ENCODE data around the gene DAD1. TPM values are rescaled to one million over a fixed set of nuclear protein-coding genes. Genes with fewer than 3 reads are reported as not detected.

The DAD1 gene
- total and polyA plus RNA-seq, 7 donors: 77.8 to 277 (median 118) TPM

DNA sequence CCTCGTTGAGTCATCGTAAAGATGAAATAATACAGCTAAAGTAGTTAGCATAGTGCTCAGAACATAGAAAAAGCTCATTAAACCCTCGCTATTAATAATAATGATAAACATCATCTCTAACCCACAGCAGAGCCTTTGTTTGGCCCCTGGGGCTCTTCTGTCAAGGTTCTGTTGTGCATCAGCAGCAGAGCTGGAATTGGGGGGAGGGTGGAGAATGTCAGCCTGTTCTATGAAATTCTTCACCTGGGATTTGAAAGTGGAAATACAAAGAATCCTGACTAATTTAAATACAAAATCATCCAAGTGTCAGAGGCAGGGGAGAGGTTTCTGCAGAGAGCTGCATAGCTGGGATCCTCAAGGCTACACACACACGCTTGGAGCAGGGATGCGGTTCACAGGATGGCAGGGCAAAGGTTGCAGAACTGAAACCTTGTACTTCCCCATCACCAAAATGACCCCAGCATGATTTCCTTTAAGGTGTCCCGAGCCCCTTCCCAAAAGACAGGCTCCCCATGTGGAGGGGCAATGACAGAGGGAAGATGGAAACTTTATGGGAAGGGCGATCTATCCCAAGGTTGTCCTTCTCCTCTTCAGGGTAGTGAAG, 71.8 kb downstream of the DAD1 start:
- WGBS, 3 donors: 88 to 97% (median 94%) methylated on average over 7 of the region's 7 CpGs
- DNase-seq (no peak), ATAC-seq (no peak)
- Histone ChIP-seq H3K4me3 (no peak overlapping the region), H3K4me1 (peaks cover 13% of the 10 kb centered on the region), H3K27me3 (ENCODE audit: insufficient read depth in 3 of 3, low read length in 2 of 3) (peaks cover 0 to 4% (median 0%) of the 10 kb centered on the region in 3 donors), H3K36me3 (ENCODE audit: insufficient read depth in 1 of 2, low read depth in 1 of 2) (no peaks in the 10 kb centered on the region), H3K27ac (no peak overlapping the region), H3K9me3 (no peaks in the 10 kb centered on the region)
- intact Hi-C loops (cut with DNase I): no loop called here
- TF ChIP-seq, protein P1, sequence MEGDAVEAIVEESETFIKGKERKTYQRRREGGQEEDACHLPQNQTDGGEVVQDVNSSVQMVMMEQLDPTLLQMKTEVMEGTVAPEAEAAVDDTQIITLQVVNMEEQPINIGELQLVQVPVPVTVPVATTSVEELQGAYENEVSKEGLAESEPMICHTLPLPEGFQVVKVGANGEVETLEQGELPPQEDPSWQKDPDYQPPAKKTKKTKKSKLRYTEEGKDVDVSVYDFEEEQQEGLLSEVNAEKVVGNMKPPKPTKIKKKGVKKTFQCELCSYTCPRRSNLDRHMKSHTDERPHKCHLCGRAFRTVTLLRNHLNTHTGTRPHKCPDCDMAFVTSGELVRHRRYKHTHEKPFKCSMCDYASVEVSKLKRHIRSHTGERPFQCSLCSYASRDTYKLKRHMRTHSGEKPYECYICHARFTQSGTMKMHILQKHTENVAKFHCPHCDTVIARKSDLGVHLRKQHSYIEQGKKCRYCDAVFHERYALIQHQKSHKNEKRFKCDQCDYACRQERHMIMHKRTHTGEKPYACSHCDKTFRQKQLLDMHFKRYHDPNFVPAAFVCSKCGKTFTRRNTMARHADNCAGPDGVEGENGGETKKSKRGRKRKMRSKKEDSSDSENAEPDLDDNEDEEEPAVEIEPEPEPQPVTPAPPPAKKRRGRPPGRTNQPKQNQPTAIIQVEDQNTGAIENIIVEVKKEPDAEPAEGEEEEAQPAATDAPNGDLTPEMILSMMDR (IDR thresholded peaks at IDR 0.05): no peak

DNA sequence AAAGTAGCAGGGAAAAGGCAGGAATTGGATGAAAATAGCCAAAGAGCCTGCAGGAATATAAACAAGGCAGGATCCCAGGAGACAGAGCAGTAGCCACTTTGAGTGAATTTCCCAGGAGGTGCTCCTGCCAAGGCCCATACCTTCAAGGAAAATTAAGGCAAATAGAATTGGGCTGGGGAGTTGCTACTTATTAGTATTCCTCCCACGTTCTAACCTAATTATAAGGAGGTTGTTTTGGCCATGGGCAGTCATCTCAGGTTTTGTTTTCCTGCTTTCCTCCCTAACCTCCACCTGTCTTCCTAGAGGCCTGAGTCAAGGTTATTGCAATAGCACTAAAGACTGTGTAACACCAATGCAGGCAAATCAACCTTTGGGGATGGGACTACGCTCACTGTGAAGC, 73.1 kb downstream of the DAD1 start:
- peaks cover 0 to 4% (median 0%) of the 10 kb centered on the region in 3 donors for H3K27me3 ChIP-seq (ENCODE audit: insufficient read depth in 3 of 3, low read length in 2 of 3)
- intact Hi-C loops (cut with DNase I): no loop called here
- TF ChIP-seq, protein P1 (IDR thresholded peaks at IDR 0.05): no peak
- H3K4me3 ChIP-seq: no peak overlapping the region
- peaks cover 15% of the 10 kb centered on the region for H3K4me1 ChIP-seq
- ATAC-seq (no peak), DNase-seq (no peak)
- 67 to 73% (median 67%) methylated on average over 2 of the region's 2 CpGs for WGBS, 3 donors
- no peaks in the 10 kb centered on the region for H3K36me3 ChIP-seq (ENCODE audit: insufficient read depth in 1 of 2, low read depth in 1 of 2)
- H3K27ac ChIP-seq: no peak overlapping the region
- H3K9me3 ChIP-seq: no peaks in the 10 kb centered on the region

Other genes starting within 250 kb of the DAD1 start
- gene ABHD4, start 9.1 kb upstream of the DAD1 start, total RNA-seq: 10 to 100 TPM; 15.6 to 37.2 (median 25.4) TPM
- gene ABHD4, start 9.1 kb upstream of the DAD1 start, polyA plus RNA-seq: 10 to 100 TPM in 2 of 3 donors, 1 to 10 TPM in 1; 6.1 to 64.0 (median 26.4) TPM
- not detected for gene OR6J1, start 55.1 kb upstream of the DAD1 start, total RNA-seq
- gene OR6J1, start 55.1 kb upstream of the DAD1 start, polyA plus RNA-seq: not detected
- gene OXA1L, start 177.5 kb upstream of the DAD1 start, total RNA-seq: 100 to 1,000 TPM in 3 of 4 donors, 10 to 100 TPM in 1; 90.7 to 151 (median 131) TPM
- gene OXA1L, start 177.5 kb upstream of the DAD1 start, polyA plus RNA-seq: 100 to 1,000 TPM; 115 to 168 (median 158) TPM
- 1 to 10 TPM; 1.3 to 2.6 (median 2.0) TPM for gene SLC7A7, start 226.2 kb upstream of the DAD1 start, total RNA-seq
- 1 to 10 TPM in 1 of 3 donors, under 1 TPM in 2; 0.93 to 2.6 (median 0.97) TPM for gene SLC7A7, start 226.2 kb upstream of the DAD1 start, polyA plus RNA-seq
- gene MRPL52, start 240.7 kb upstream of the DAD1 start, total RNA-seq: 10 to 100 TPM; 79.1 to 91.2 (median 84.9) TPM
- gene MRPL52, start 240.7 kb upstream of the DAD1 start, polyA plus RNA-seq: 100 to 1,000 TPM in 2 of 3 donors, 10 to 100 TPM in 1; 92.0 to 246 (median 102) TPM
- gene MMP14, start 247.4 kb upstream of the DAD1 start, total RNA-seq: 10 to 100 TPM in 3 of 4 donors, 1 to 10 TPM in 1; 9.6 to 18.5 (median 14.7) TPM
- gene MMP14, start 247.4 kb upstream of the DAD1 start, polyA plus RNA-seq: 10 to 100 TPM in 2 of 3 donors, 1 to 10 TPM in 1; 7.6 to 15.1 (median 10.0) TPM